Measurements from ENCODE around the gene DPM2.

The DPM2 gene

DNA sequence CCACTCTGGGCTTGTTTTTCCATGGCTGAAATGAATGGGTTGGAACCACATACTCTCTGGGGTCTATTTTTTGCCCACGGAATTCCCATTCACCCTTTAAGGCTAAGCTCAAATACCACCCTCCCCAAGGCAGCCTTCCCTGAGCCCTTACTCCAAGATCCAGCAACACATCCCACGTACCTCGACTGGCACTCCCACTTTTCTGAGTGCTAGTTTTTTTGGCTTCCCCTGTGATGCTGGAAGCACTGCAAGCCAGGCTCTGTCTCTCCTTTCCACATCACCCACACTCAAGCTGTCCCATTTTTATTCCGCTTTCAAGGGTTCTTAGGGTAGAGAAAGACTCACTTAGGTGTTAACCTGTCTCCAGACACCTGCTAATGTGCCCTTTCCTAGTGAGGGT lies 44.3 kb downstream of the DPM2 start:
- TF ChIP-seq EZH2phosphoT487 (IDR thresholded peaks at IDR 0.05; ENCODE audit: borderline replicate concordance, low read length), result no peak
- TF ChIP-seq, protein P1, sequence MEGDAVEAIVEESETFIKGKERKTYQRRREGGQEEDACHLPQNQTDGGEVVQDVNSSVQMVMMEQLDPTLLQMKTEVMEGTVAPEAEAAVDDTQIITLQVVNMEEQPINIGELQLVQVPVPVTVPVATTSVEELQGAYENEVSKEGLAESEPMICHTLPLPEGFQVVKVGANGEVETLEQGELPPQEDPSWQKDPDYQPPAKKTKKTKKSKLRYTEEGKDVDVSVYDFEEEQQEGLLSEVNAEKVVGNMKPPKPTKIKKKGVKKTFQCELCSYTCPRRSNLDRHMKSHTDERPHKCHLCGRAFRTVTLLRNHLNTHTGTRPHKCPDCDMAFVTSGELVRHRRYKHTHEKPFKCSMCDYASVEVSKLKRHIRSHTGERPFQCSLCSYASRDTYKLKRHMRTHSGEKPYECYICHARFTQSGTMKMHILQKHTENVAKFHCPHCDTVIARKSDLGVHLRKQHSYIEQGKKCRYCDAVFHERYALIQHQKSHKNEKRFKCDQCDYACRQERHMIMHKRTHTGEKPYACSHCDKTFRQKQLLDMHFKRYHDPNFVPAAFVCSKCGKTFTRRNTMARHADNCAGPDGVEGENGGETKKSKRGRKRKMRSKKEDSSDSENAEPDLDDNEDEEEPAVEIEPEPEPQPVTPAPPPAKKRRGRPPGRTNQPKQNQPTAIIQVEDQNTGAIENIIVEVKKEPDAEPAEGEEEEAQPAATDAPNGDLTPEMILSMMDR (IDR thresholded peaks at IDR 0.05; ENCODE audit: low read depth, low read length, poor library complexity, severe bottlenecking), result no peak
- Histone ChIP-seq H3K4me1 (ENCODE audit: control insufficient read depth, low read length) (peaks cover 13% of the 10 kb centered on the region), H3K27me3 (ENCODE audit: control insufficient read depth, low read length) (no peaks in the 10 kb centered on the region), H3K4me2 (ENCODE audit: low read length) (no peak overlapping the region), H3K9me2 (replicated peaks; ENCODE audit: control insufficient read depth, low read length) (no peaks in the 10 kb centered on the region), H3K79me2 (ENCODE audit: control insufficient read depth, low read length) (peaks cover 11% of the 10 kb centered on the region), H3K9me3 (ENCODE audit: control insufficient read depth, insufficient read depth, low read length) (no peaks in the 10 kb centered on the region), H3K4me3 (ENCODE audit: low read length) (no peak overlapping the region), H4K20me1 (ENCODE audit: control insufficient read depth, insufficient read depth, low read depth, low read length) (no peaks in the 10 kb centered on the region), H3K36me3 (ENCODE audit: control insufficient read depth, low read length) (peaks cover 65% of the 10 kb centered on the region), H3K27ac (ENCODE audit: low read depth, low read length) (no peak overlapping the region), H3F3A (ENCODE audit: control insufficient read depth, insufficient read depth) (peaks cover 3% of the 10 kb centered on the region; the same call in 1 of the 2 replicates)

DNA sequence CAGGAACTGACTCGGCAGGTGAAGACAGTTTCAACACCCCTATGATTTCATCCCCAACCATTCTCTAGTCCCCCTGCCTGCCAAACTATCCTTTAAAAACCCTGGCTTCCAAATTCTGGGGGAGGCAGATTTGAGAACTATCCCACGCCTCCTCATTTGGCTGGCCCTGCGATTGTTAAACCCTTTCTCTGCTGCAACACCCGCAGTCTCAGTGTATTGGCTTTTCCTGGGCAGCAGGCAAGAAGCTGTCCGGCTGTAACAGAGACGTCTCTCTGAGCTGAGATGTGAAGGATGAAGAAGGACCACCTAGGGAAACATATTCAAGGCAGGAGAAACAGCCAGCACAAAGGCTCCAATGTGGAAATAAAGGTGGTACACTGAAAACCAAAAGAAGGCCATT lies 44.8 kb downstream of the DPM2 start:
- Histone ChIP-seq H3K4me1 (ENCODE audit: control insufficient read depth, low read length) (peaks cover 10% of the 10 kb centered on the region), H3K27me3 (ENCODE audit: control insufficient read depth, low read length) (no peaks in the 10 kb centered on the region), H4K20me1 (ENCODE audit: control insufficient read depth, insufficient read depth, low read depth, low read length) (no peaks in the 10 kb centered on the region), H3K4me3 (ENCODE audit: low read length) (no peak overlapping the region), H3F3A (ENCODE audit: control insufficient read depth, insufficient read depth) (peaks cover 3% of the 10 kb centered on the region; the same call in 1 of the 2 replicates), H3K9me3 (ENCODE audit: control insufficient read depth, insufficient read depth, low read length) (no peaks in the 10 kb centered on the region), H3K4me2 (ENCODE audit: low read length) (no peak overlapping the region), H3K79me2 (ENCODE audit: control insufficient read depth, low read length) (peaks cover 9% of the 10 kb centered on the region), H3K27ac (ENCODE audit: low read depth, low read length) (no peak overlapping the region), H3K36me3 (ENCODE audit: control insufficient read depth, low read length) (peaks cover 66% of the 10 kb centered on the region), H3K9me2 (replicated peaks; ENCODE audit: control insufficient read depth, low read length) (no peaks in the 10 kb centered on the region)
- TF ChIP-seq EZH2phosphoT487 (IDR thresholded peaks at IDR 0.05; ENCODE audit: borderline replicate concordance, low read length), result no peak
- TF ChIP-seq, protein P1 (IDR thresholded peaks at IDR 0.05; ENCODE audit: low read depth, low read length, poor library complexity, severe bottlenecking), result no peak

DNA sequence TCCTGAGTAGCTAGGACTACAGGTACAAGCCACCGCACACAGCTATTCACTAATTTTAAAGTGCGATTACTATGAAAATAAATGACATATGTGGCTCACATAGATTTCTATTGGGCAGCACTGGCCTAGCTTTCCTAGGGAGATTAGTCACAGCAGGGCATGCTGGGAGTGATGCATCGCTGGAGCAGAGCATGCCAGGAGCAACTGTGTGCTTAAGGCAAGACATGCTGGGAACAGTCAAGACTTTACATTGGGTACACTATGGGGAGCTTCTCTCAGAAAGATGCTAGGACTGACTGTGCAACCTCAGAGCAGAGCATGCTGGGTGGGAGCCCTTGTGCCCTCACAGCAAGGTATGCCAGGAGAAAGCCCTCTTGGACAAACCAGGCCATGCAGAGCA lies 47.6 kb downstream of the DPM2 start:
- H3K9me2 ChIP-seq (replicated peaks; ENCODE audit: control insufficient read depth, low read length), result no peaks in the 10 kb centered on the region

More for the DNA sequence above, 47.6 kb downstream of the DPM2 start:
- H3K79me2 ChIP-seq (ENCODE audit: control insufficient read depth, low read length), result no peaks in the 10 kb centered on the region
- H3K4me3 ChIP-seq (ENCODE audit: low read length), result no peak overlapping the region
- H3K27ac ChIP-seq (ENCODE audit: low read depth, low read length), result no peak overlapping the region
- H3K27me3 ChIP-seq (ENCODE audit: control insufficient read depth, low read length), result no peaks in the 10 kb centered on the region
- H3K36me3 ChIP-seq (ENCODE audit: control insufficient read depth, low read length), result peaks cover 62% of the 10 kb centered on the region
- no peaks in the 10 kb centered on the region for H3K4me1 ChIP-seq (ENCODE audit: control insufficient read depth, low read length)
- peaks cover 3% of the 10 kb centered on the region; the same call in 1 of the 2 replicates for H3F3A ChIP-seq (ENCODE audit: control insufficient read depth, insufficient read depth)
- no peak overlapping the region for H3K4me2 ChIP-seq (ENCODE audit: low read length)
- H4K20me1 ChIP-seq (ENCODE audit: control insufficient read depth, insufficient read depth, low read depth, low read length), result no peaks in the 10 kb centered on the region
- TF ChIP-seq EZH2phosphoT487 (IDR thresholded peaks at IDR 0.05; ENCODE audit: borderline replicate concordance, low read length), result no peak
- TF ChIP-seq, protein P1 (IDR thresholded peaks at IDR 0.05; ENCODE audit: low read depth, low read length, poor library complexity, severe bottlenecking), result no peak
- H3K9me3 ChIP-seq (ENCODE audit: control insufficient read depth, insufficient read depth, low read length), result no peaks in the 10 kb centered on the region

Data from DOHH2 (cell line).